Psoas muscle (tissue), 7 donors: Measurements from ENCODE around the gene C3AR1. TPM values are rescaled to one million over a fixed set of nuclear protein-coding genes. Genes with fewer than 3 reads are reported as not detected.

Experiments used
- polyA plus RNA-seq, 3 donors: library from polyadenylated mRNA; stranded (reverse); fragments of 200-250 nt; gene quantifications; one replicate each; pipeline ENCODE4 v1.2.3, GENCODE V29; 2013
- total RNA-seq, 4 donors: library from RNA; stranded (reverse); fragmentation: NEBNext Ultra II Directional in 2 of 4; extraction: Animal tissue kit (Norgen Biotek cat#: 25700) in 2 of 4; gene quantifications; one replicate each; pipeline versions ENCODE4 v1.2.1 to v1.2.4, GENCODE V29; 2021 to 2023
- donor health status: healthy with polysubstance abuse.
- donor health status: DM: no; HTN: no; CAD: no; lungs with moderate emphysema.
- donor health status: Bipolar disorder and iron deficiency.
- donor health status: healthy.
- donor health status: DM: no; HTN: no; CAD: no.
- donor health status: DM: no; HTN: no; CAD: no.
- donor health status: DM: yes; HTN: yes; CAD: no.

The C3AR1 gene
- total and polyA plus RNA-seq, 7 donors, result 0.82 to 4.9 (median 2.9) TPM

Other genes starting within 250 kb of the C3AR1 start
- under 1 TPM; 0.08 to 0.37 (median 0.35) TPM for gene SLC2A14, start 193.4 kb downstream of the C3AR1 start, total RNA-seq
- gene SLC2A14, start 193.4 kb downstream of the C3AR1 start, polyA plus RNA-seq, result under 1 TPM in 2 of 3 donors, not detected in 1; 0.03 to 0.06 TPM
- gene SLC2A3, start 130.2 kb downstream of the C3AR1 start, total RNA-seq, result 10 to 100 TPM in 1 of 4 donors, 1 to 10 TPM in 3; 4.6 to 18.9 (median 6.9) TPM
- gene SLC2A3, start 130.2 kb downstream of the C3AR1 start, polyA plus RNA-seq, result 1 to 10 TPM; 1.8 to 3.2 (median 1.9) TPM
- gene FOXJ2, start 33.6 kb downstream of the C3AR1 start, total RNA-seq, result 10 to 100 TPM; 24.5 to 51.3 (median 37.7) TPM
- 10 to 100 TPM in 1 of 3 donors, 1 to 10 TPM in 2; 7.9 to 24.1 (median 9.5) TPM for gene FOXJ2, start 33.6 kb downstream of the C3AR1 start, polyA plus RNA-seq
- 10 to 100 TPM; 13.8 to 19.4 (median 16.6) TPM for gene NECAP1, start 15.9 kb upstream of the C3AR1 start, total RNA-seq
- gene NECAP1, start 15.9 kb upstream of the C3AR1 start, polyA plus RNA-seq, result 10 to 100 TPM; 11.5 to 19.3 (median 15.9) TPM
- under 1 TPM in 2 of 4 donors, not detected in 2; 0.67 to 0.68 TPM for gene CLEC4A, start 57.3 kb upstream of the C3AR1 start, total RNA-seq
- under 1 TPM in 2 of 3 donors, not detected in 1; 0.35 to 0.51 TPM for gene CLEC4A, start 57.3 kb upstream of the C3AR1 start, polyA plus RNA-seq
- not detected for gene ZNF705A, start 90.7 kb upstream of the C3AR1 start, total RNA-seq
- under 1 TPM in 1 of 3 donors, not detected in 2; 0.01 TPM for gene ZNF705A, start 90.7 kb upstream of the C3AR1 start, polyA plus RNA-seq
- gene FAM90A1, start 161.3 kb upstream of the C3AR1 start, total RNA-seq, result under 1 TPM in 2 of 4 donors, not detected in 2; 0.10 to 0.58 TPM
- gene FAM90A1, start 161.3 kb upstream of the C3AR1 start, polyA plus RNA-seq, result under 1 TPM in 1 of 3 donors, not detected in 2; 0.03 TPM